Endothelial cell of umbilical vein (primary cell): ENCODE data around the gene PTPN13. TPM values are rescaled to one million over a fixed set of nuclear protein-coding genes. Genes with fewer than 3 reads are reported as not detected.

Source experiments
- BruUV-seq: library from RNA; stranded (reverse); fragments of 400-500 nt; replicated peaks from 2 replicates; lab custom pipeline; 2021; lab: Mats Ljungman, UMichigan
- CTCF ChIA-PET: fragments of 300-600, 350-600 bp; sonication (Branson Sonifier 250); formaldehyde crosslinking; loops from one replicate; lab custom pipeline; 2021; ENCODE audit warnings: antibody characterized with exemption, inconsistent platforms; lab: Charles Lee
- POLR2A ChIA-PET: fragments of 300-600, 350-600 bp; sonication (Branson Sonifier 250); formaldehyde crosslinking; loops from one replicate; lab custom pipeline; 2021; ENCODE audit warnings: antibody characterized with exemption, inconsistent platforms; lab: Charles Lee
- DNase-seq: peaks from one replicate; pipeline ENCODE4 v3.0.0-alpha.2; 2011; ENCODE audit warnings: low read depth, low spot score
- FAIRE-seq: peaks from 2 replicates; lab custom pipeline; 2011; peaks lifted over from hg19 to GRCh38; lab: Jason Lieb, UNC
- H2AFZ ChIP-seq: 2 replicates; pipeline ENCODE4 v1.6.0; 2012; ENCODE audit warnings: low read depth, low read length, control low read depth, inconsistent platforms
- H3K27ac ChIP-seq: 2 replicates; pipeline ENCODE4 v1.5.1; 2011; ENCODE audit warnings: low read depth, mild to moderate bottlenecking, control low read depth, low read length, moderate library complexity; ENCODE audit not compliant: insufficient read depth
- H3K27me3 ChIP-seq, 2 experiments: 2 replicates each; pipeline versions ENCODE4 v1.6.0 to v1.6.1; 2011; ENCODE audit warnings: low read length in 2 of 2, mixed read lengths in 1 of 2; ENCODE audit not compliant: control insufficient read depth in 2 of 2, insufficient read depth in 2 of 2
- H3K36me3 ChIP-seq, 2 experiments: 2 replicates in 1 of 2; 3 replicates in 1 of 2; pipeline ENCODE4 v1.5.1; 2011; ENCODE audit warnings: low read length in 2 of 2, mild to moderate bottlenecking in 1 of 2, moderate library complexity in 1 of 2; ENCODE audit not compliant: control insufficient read depth in 2 of 2, insufficient read depth in 2 of 2; ENCODE audit errors: extremely low read depth in 1 of 2
- H3K4me1 ChIP-seq: 3 replicates; pipeline ENCODE4 v1.5.1; 2011; ENCODE audit warnings: mild to moderate bottlenecking, low read length; ENCODE audit not compliant: control insufficient read depth, insufficient read depth; ENCODE audit errors: extremely low read depth
- H3K4me2 ChIP-seq: 2 replicates; pipeline ENCODE4 v1.6.1; 2011; ENCODE audit warnings: low read length, control low read depth, mixed read lengths; ENCODE audit not compliant: insufficient read depth
- H3K4me3 ChIP-seq, 3 experiments: fragments of 200-600 bp in 1 of 3; sonication (generic), shearing (Covaris generic) in 1 of 3; replicated peaks in 1 of 3; 2 replicates each; pipeline ENCODE4 v1.5.1; 2011 to 2016; ENCODE audit warnings: control low read depth in 3 of 3, low read length in 3 of 3, mild to moderate bottlenecking in 2 of 3, inconsistent platforms in 1 of 3, low read depth in 1 of 3, moderate library complexity in 1 of 3; ENCODE audit not compliant: insufficient read depth in 1 of 3
- H3K79me2 ChIP-seq: 2 replicates; pipeline ENCODE4 v1.6.0; 2012; ENCODE audit warnings: low read length, inconsistent platforms; ENCODE audit not compliant: control insufficient read depth, insufficient read depth
- H3K9ac ChIP-seq: replicated peaks from 2 replicates; pipeline ENCODE3; 2011; ENCODE audit warnings: low read length, control low read depth; ENCODE audit not compliant: insufficient read depth; ENCODE audit errors: extremely low read depth
- H3K9me1 ChIP-seq: replicated peaks from 3 replicates; pipeline ENCODE4 v1.6.0; 2011; ENCODE audit warnings: mild to moderate bottlenecking, low read length; ENCODE audit not compliant: control insufficient read depth, insufficient read depth; ENCODE audit errors: extremely low read depth
- H3K9me3 ChIP-seq: replicated peaks from 2 replicates; pipeline ENCODE4 v1.5.1; 2012; ENCODE audit warnings: low read length, inconsistent platforms; ENCODE audit not compliant: control insufficient read depth, insufficient read depth
- H4K20me1 ChIP-seq: replicated peaks from 2 replicates; pipeline ENCODE3; 2011; ENCODE audit warnings: mild to moderate bottlenecking, low read length; ENCODE audit not compliant: control insufficient read depth, insufficient read depth; ENCODE audit errors: extremely low read depth
- EZH2 ChIP-seq: IDR thresholded peaks from 2 replicates; pipeline ENCODE4 v1.6.1; 2012; ENCODE audit warnings: borderline replicate concordance, low read depth, mild to moderate bottlenecking, moderate library complexity, low read length, inconsistent platforms; ENCODE audit not compliant: severe bottlenecking
- FOS ChIP-seq: IDR thresholded peaks from 2 replicates; pipeline ENCODE4 v1.6.1; 2011; ENCODE audit warnings: mild to moderate bottlenecking, low read length, moderate library complexity, borderline replicate concordance; ENCODE audit not compliant: insufficient read depth
- GATA2 ChIP-seq: IDR thresholded peaks from 2 replicates; pipeline ENCODE4 v1.7.0; 2011; ENCODE audit warnings: low read depth, mild to moderate bottlenecking, moderate library complexity, mixed read lengths, low read length; ENCODE audit not compliant: insufficient read length, insufficient read depth
- JUN ChIP-seq: IDR thresholded peaks from 2 replicates; pipeline ENCODE4 v1.6.1; 2011; ENCODE audit warnings: borderline replicate concordance, low read depth; ENCODE audit not compliant: insufficient read length, insufficient read depth
- MYC ChIP-seq: IDR thresholded peaks from one replicate; pipeline ENCODE4 v1.6.1; 2011; ENCODE audit warnings: mild to moderate bottlenecking, low read depth, low read length
- POLR2A ChIP-seq: IDR thresholded peaks from 2 replicates; pipeline ENCODE4 v1.6.1; 2012; ENCODE audit warnings: low read depth, mild to moderate bottlenecking, control low read depth, low read length
- POLR2AphosphoS5 ChIP-seq: IDR thresholded peaks from 2 replicates; pipeline ENCODE4 v1.6.1; 2012; ENCODE audit warnings: low read depth, mild to moderate bottlenecking, control low read depth, low read length, moderate library complexity; ENCODE audit not compliant: insufficient read depth
- dilution Hi-C: fragments of 300-500 bp; cut with MboI; formaldehyde crosslinking; loops from one replicate; pipeline ENCODE4 v1.15.0; 2019; ENCODE audit warnings: low sequenced_read_pairs; ENCODE audit not compliant: extremely low pct_ligation_motif_present
- intact Hi-C: fragments of 100-400 bp; cut with micrococcal nuclease; formaldehyde crosslinking; loops from one replicate; pipeline ENCODE4 v1.10.0; 2022
- polyA plus RNA-seq, 4 experiments: library from polyadenylated mRNA; depleted of rRNA in 3 of 4; stranded (reverse) in 3 of 4; unstranded in 1 of 4; fragments of >200 nt; gene quantifications; 2 replicates each; pipeline versions ENCODE4 v1.2.1 to v1.2.3, GENCODE V29; 2011 to 2012; ENCODE audit warnings: missing spikeins in 1 of 4
- total RNA-seq: library from RNA; stranded (reverse); gene quantifications from 2 replicates; pipeline ENCODE4 v1.2.3, GENCODE V29; 2021
- TF ChIP-seq, protein P1 (sequence below): IDR thresholded peaks from 2 replicates; pipeline ENCODE4 v1.6.1; 2011; ENCODE audit not compliant: insufficient read depth, insufficient read length
- TF ChIP-seq, protein P2 (sequence below), 2 donors: IDR thresholded peaks; 1 replicate in 1 of 2; 2 replicates in 1 of 2; pipeline ENCODE4 v1.5.1; 2011; ENCODE audit warnings: low read length in 2 of 2, mild to moderate bottlenecking in 2 of 2, moderate library complexity in 2 of 2, control low read depth in 1 of 2, inconsistent platforms in 1 of 2, low read depth in 1 of 2; ENCODE audit not compliant: insufficient read depth in 1 of 2; ENCODE audit errors: extremely low read depth in 1 of 2

PTPN13 gene
- total and polyA plus RNA-seq, 2 donors (not counting 3 experiments of a cell fraction or from before 2014, with no cell fraction given), result 0.69 to 2.9 TPM

DNA sequence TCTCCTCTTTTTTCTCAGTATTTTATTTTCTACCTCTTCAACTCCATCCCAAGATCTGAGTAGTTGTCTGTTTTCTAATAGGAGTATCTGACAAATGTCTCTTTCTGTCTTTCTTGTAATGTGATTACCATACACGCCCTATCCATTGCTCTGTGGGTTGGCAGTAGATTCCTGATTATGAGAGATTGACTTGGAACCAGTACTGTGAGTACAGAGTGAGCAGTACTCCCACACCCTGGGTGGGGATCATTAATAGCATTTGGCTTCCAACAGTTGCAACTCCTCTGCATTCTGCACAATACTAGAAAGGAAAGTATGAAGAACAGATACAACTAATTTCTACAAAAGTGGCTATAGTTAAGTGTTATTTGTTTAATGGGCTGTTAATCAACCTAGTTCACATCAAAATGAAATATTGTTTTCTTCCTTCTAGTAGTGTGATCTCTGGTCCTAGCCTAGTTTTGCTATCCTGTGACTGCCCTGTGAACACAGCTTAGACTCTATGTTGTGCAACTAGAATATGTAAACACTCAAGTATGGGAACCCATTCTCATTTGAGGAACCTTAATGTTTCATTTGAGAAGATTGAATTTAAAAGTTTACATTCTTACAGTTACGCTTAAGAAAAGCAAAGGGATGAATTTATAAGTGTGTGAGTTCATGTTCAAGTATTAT lies 112.9 kb downstream of the PTPN13 start:
- Histone ChIP-seq H3K9ac (no peak overlapping the region), H3K27me3 (no peaks in the 10 kb centered on the region), H3K9me1 (no peaks in the 10 kb centered on the region), H4K20me1 (no peaks in the 10 kb centered on the region), H3K36me3 (no peaks in the 10 kb centered on the region), H3K4me3 (no peak overlapping the region), H3K27ac (no peak overlapping the region), H2AFZ (no peak overlapping the region), H3K9me3 (no peaks in the 10 kb centered on the region), H3K79me2 (no peaks in the 10 kb centered on the region), H3K4me2 (no peak overlapping the region), H3K4me1 (no peaks in the 10 kb centered on the region)
- TF ChIP-seq, protein P1, sequence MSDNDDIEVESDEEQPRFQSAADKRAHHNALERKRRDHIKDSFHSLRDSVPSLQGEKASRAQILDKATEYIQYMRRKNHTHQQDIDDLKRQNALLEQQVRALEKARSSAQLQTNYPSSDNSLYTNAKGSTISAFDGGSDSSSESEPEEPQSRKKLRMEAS, result no peak
- no peak for TF ChIP-seq POLR2A
- TF ChIP-seq, protein P2, sequence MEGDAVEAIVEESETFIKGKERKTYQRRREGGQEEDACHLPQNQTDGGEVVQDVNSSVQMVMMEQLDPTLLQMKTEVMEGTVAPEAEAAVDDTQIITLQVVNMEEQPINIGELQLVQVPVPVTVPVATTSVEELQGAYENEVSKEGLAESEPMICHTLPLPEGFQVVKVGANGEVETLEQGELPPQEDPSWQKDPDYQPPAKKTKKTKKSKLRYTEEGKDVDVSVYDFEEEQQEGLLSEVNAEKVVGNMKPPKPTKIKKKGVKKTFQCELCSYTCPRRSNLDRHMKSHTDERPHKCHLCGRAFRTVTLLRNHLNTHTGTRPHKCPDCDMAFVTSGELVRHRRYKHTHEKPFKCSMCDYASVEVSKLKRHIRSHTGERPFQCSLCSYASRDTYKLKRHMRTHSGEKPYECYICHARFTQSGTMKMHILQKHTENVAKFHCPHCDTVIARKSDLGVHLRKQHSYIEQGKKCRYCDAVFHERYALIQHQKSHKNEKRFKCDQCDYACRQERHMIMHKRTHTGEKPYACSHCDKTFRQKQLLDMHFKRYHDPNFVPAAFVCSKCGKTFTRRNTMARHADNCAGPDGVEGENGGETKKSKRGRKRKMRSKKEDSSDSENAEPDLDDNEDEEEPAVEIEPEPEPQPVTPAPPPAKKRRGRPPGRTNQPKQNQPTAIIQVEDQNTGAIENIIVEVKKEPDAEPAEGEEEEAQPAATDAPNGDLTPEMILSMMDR (IDR thresholded peaks at IDR 0.05; ENCODE audit: extremely low read depth in 1 of 2, insufficient read depth in 1 of 2, low read depth in 1 of 2, low read length in 2 of 2), result no peak
- no peak for TF ChIP-seq JUN
- TF ChIP-seq POLR2AphosphoS5, result no peak
- no peak for TF ChIP-seq EZH2
- no peak for TF ChIP-seq GATA2
- no peak for TF ChIP-seq MYC
- TF ChIP-seq FOS, result no peak
- DNase-seq, result no peak
- FAIRE-seq, result no peak
- no TSS peak for BruUV-seq
- ChIA-PET POLR2A (no interaction called here), CTCF (no interaction called here)
- dilution Hi-C loops (no loop called here), intact Hi-C loops (no loop called here)
